Sigmoid colon (tissue), 7 donors: Measurements from ENCODE around the gene FEN1. TPM values are rescaled to one million over a fixed set of nuclear protein-coding genes. Genes with fewer than 3 reads are reported as not detected.

Experiments
- DNase-seq: peaks from one replicate; pipeline ENCODE4 v3.0.0-alpha.2; 2019
- H3K27ac ChIP-seq, 4 donors: fragments of 200-600 bp; sonication (generic); one replicate each; pipeline ENCODE4 v1.5.1; 2016 to 2019; ENCODE audit warnings: mild to moderate bottlenecking in 1 of 4
- H3K27me3 ChIP-seq, 3 donors: fragments of 200-600 bp; sonication (generic); one replicate each; pipeline ENCODE4 v1.5.1; 2019; ENCODE audit warnings: mild to moderate bottlenecking in 1 of 3
- H3K36me3 ChIP-seq, 4 donors: fragments of 200-600 bp; sonication (generic); one replicate each; pipeline ENCODE4 v1.5.1; 2016 to 2019
- H3K4me1 ChIP-seq, 4 donors: fragments of 200-600 bp; sonication (generic); one replicate each; pipeline ENCODE4 v1.5.1; 2017 to 2019
- H3K4me3 ChIP-seq, 4 donors: fragments of 200-600 bp; sonication (generic); one replicate each; pipeline ENCODE4 v1.5.1; 2017 to 2019; ENCODE audit warnings: mild to moderate bottlenecking in 2 of 4, moderate library complexity in 1 of 4
- H3K9me3 ChIP-seq, 4 donors: fragments of 200-600 bp in 3 of 4; sonication (generic) in 3 of 4; one replicate each; pipeline versions ENCODE4 v1.5.1 to v1.6.1; 2013 to 2019
- EP300 ChIP-seq, 4 donors: sonication (generic); formaldehyde crosslinking; IDR thresholded peaks; one replicate each; pipeline ENCODE4 v1.6.1; 2017; ENCODE audit warnings: antibody characterized with exemption in 4 of 4
- POLR2A ChIP-seq, 2 donors: fragments of 450-650 bp; IDR thresholded peaks; one replicate each; pipeline ENCODE4 v1.6.1; 2016; ENCODE audit warnings: antibody characterized with exemption in 2 of 2, mild to moderate bottlenecking in 2 of 2, moderate library complexity in 2 of 2
- POLR2AphosphoS5 ChIP-seq, 4 donors: sonication (generic); formaldehyde crosslinking; IDR thresholded peaks; one replicate each; pipeline ENCODE4 v1.6.1; 2017; ENCODE audit warnings: antibody characterized with exemption in 4 of 4
- WGBS, 2 donors: extraction: QIAGEN DNeasy Blood & Tissue Kit; methylation state at CpG; one replicate each; pipeline ENCODE4 v1.1.7; 2013; 5-methylcytosine and 5-hydroxymethylcytosine counted together
- intact Hi-C: fragments of 100-400 bp; cut with DNase I; formaldehyde crosslinking; loops from one replicate; pipeline ENCODE4 v1.15.1; 2023
- polyA plus RNA-seq, 3 donors: library from polyadenylated mRNA; stranded (reverse); fragments of 200-250 nt; gene quantifications; one replicate each; pipeline ENCODE4 v1.2.3, GENCODE V29; 2013
- total RNA-seq, 4 donors: library from RNA; depleted of rRNA; stranded (reverse); fragments of >200 nt; gene quantifications; one replicate each; pipeline ENCODE4 v1.1.0, GENCODE V29; 2016
- TF ChIP-seq, protein P1 (sequence below), 4 experiments: fragments of 450-650 bp in 3 of 4; fragments of 200-600 bp in 1 of 4; IDR thresholded peaks; one replicate each; pipeline ENCODE4 v1.5.1; 2016 to 2019; ENCODE audit warnings: antibody characterized with exemption in 4 of 4, mild to moderate bottlenecking in 3 of 4, moderate library complexity in 2 of 4
- donor health status: healthy with polysubstance abuse.
- donor health status: Bipolar disorder and iron deficiency.
- donor health status: healthy.

FEN1 gene
- total and polyA plus RNA-seq, 7 donors = 4.2 to 39.1 (median 7.5) TPM

- intact Hi-C loops = loop anchor here (5.0 kb wide), 1 partner anchor 354 kb away; no protein-coding TSS in a partner anchor
- Histone ChIP-seq H3K4me1 (peaks cover 0 to 13% (median 10%) of the 10 kb centered on the region in 4 donors), H3K9me3 (no peaks in the 10 kb centered on the region), H3K27ac (no peak overlapping the region), H3K36me3 (no peaks in the 10 kb centered on the region), H3K4me3 (peak overlapping the region; percentile 21 to 52 (median 46)), H3K27me3 (peaks cover 9 to 35% (median 10%) of the 10 kb centered on the region in 3 donors)
- WGBS, 2 donors = 22 to 42% methylated on average over 17 of the region's 17 CpGs
- no peak for TF ChIP-seq EP300 (IDR thresholded peaks at IDR 0.05)
- TF ChIP-seq, protein P1, sequence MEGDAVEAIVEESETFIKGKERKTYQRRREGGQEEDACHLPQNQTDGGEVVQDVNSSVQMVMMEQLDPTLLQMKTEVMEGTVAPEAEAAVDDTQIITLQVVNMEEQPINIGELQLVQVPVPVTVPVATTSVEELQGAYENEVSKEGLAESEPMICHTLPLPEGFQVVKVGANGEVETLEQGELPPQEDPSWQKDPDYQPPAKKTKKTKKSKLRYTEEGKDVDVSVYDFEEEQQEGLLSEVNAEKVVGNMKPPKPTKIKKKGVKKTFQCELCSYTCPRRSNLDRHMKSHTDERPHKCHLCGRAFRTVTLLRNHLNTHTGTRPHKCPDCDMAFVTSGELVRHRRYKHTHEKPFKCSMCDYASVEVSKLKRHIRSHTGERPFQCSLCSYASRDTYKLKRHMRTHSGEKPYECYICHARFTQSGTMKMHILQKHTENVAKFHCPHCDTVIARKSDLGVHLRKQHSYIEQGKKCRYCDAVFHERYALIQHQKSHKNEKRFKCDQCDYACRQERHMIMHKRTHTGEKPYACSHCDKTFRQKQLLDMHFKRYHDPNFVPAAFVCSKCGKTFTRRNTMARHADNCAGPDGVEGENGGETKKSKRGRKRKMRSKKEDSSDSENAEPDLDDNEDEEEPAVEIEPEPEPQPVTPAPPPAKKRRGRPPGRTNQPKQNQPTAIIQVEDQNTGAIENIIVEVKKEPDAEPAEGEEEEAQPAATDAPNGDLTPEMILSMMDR (IDR thresholded peaks at IDR 0.05) = no peak
- TF ChIP-seq POLR2AphosphoS5 (IDR thresholded peaks at IDR 0.05) = no peak
- no peak for TF ChIP-seq POLR2A (IDR thresholded peaks at IDR 0.05)
- no peak for DNase-seq
Measured at GRCh38 chr11:61752925-61753521, 39.7 kb upstream of the FEN1 start.

DNA sequence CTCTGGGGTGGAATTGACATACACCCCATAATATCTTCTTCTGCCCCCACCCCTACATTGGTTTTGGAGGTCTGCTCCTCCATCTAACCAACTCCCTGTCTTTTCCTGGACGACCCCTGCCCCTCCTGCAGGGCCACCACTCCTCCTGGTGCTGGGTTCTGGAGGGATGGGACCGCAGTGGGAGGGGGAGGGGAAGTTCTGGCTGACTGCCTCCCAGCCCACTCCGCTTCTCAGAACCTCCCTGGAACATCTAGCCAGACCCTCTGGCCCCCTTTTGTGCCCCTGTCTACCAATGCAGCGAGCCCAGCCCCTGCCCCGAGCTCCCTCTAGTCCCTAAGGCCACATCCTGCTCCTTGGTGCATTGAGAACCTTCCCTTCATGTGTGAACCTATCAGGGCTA lies 39.0 kb upstream of the FEN1 start:
- no peak for DNase-seq
- 83 to 90% methylated on average over 5 of the region's 5 CpGs for WGBS, 2 donors
- intact Hi-C loops = loop anchor here (5.0 kb wide), 1 partner anchor 354 kb away; no protein-coding TSS in a partner anchor
- Histone ChIP-seq H3K4me1 (peaks cover 0 to 13% (median 10%) of the 10 kb centered on the region in 4 donors), H3K9me3 (no peaks in the 10 kb centered on the region), H3K27me3 (peaks cover 9 to 35% (median 10%) of the 10 kb centered on the region in 3 donors), H3K27ac (no peak overlapping the region), H3K4me3 (no peak overlapping the region), H3K36me3 (no peaks in the 10 kb centered on the region)
- TF ChIP-seq POLR2AphosphoS5 (IDR thresholded peaks at IDR 0.05) (no peak), EP300 (IDR thresholded peaks at IDR 0.05) (no peak), POLR2A (IDR thresholded peaks at IDR 0.05) (no peak)
- TF ChIP-seq, protein P1 (IDR thresholded peaks at IDR 0.05) = no peak

GRCh38 chr11:61754534-61755482 lies 37.9 kb upstream of the FEN1 start:
- DNase-seq = no peak
- H3K4me3 ChIP-seq = no peak overlapping the region
- TF ChIP-seq, protein P1 (IDR thresholded peaks at IDR 0.05) = no peak
- TF ChIP-seq EP300 (IDR thresholded peaks at IDR 0.05) (no peak), POLR2AphosphoS5 (IDR thresholded peaks at IDR 0.05) (no peak), POLR2A (IDR thresholded peaks at IDR 0.05) (no peak)
- no peak overlapping the region for H3K27ac ChIP-seq
- WGBS, 2 donors = 89 to 91% methylated on average over 31 of the region's 31 CpGs
- no peaks in the 10 kb centered on the region for H3K36me3 ChIP-seq
- H3K4me1 ChIP-seq = peaks cover 0 to 13% (median 10%) of the 10 kb centered on the region in 4 donors
- H3K27me3 ChIP-seq = peaks cover 9 to 35% (median 10%) of the 10 kb centered on the region in 3 donors
- H3K9me3 ChIP-seq = no peaks in the 10 kb centered on the region
- intact Hi-C loops = loop anchor here (5.0 kb wide), 1 partner anchor 352 kb away; no protein-coding TSS in a partner anchor

GRCh38 chr11:61756147-61756451 lies 36.6 kb upstream of the FEN1 start:
- Histone ChIP-seq H3K27ac (no peak overlapping the region), H3K36me3 (no peaks in the 10 kb centered on the region), H3K27me3 (peaks cover 9 to 24% (median 10%) of the 10 kb centered on the region in 3 donors), H3K9me3 (no peaks in the 10 kb centered on the region), H3K4me1 (peaks cover 0 to 13% (median 10%) of the 10 kb centered on the region in 4 donors), H3K4me3 (no peak overlapping the region)
- DNase-seq = no peak
- intact Hi-C loops = no loop called here
- 71 to 80% methylated on average over 4 of the region's 4 CpGs for WGBS, 2 donors
- no peak for TF ChIP-seq EP300 (IDR thresholded peaks at IDR 0.05)
- no peak for TF ChIP-seq POLR2A (IDR thresholded peaks at IDR 0.05)
- TF ChIP-seq, protein P1 (IDR thresholded peaks at IDR 0.05) = no peak
- TF ChIP-seq POLR2AphosphoS5 (IDR thresholded peaks at IDR 0.05) = no peak
